Endothelial cell of umbilical vein (primary cell): Measurements from ENCODE around the gene HBZ. TPM values are rescaled to one million over a fixed set of nuclear protein-coding genes. Genes with fewer than 3 reads are reported as not detected.

Source experiments
- BruUV-seq: library from RNA; stranded (reverse); fragments of 400-500 nt; replicated peaks from 2 replicates; lab custom pipeline; 2021; lab: Mats Ljungman, UMichigan
- CTCF ChIA-PET: fragments of 300-600, 350-600 bp; sonication (Branson Sonifier 250); formaldehyde crosslinking; loops from one replicate; lab custom pipeline; 2021; ENCODE audit warnings: antibody characterized with exemption, inconsistent platforms; lab: Charles Lee
- POLR2A ChIA-PET: fragments of 300-600, 350-600 bp; sonication (Branson Sonifier 250); formaldehyde crosslinking; loops from one replicate; lab custom pipeline; 2021; ENCODE audit warnings: antibody characterized with exemption, inconsistent platforms; lab: Charles Lee
- DNase-seq: peaks from one replicate; pipeline ENCODE4 v3.0.0-alpha.2; 2011; ENCODE audit warnings: low read depth, low spot score
- FAIRE-seq: peaks from 2 replicates; lab custom pipeline; 2011; peaks lifted over from hg19 to GRCh38; lab: Jason Lieb, UNC
- H2AFZ ChIP-seq: 2 replicates; pipeline ENCODE4 v1.6.0; 2012; ENCODE audit warnings: low read depth, low read length, control low read depth, inconsistent platforms
- H3K27ac ChIP-seq: 2 replicates; pipeline ENCODE4 v1.5.1; 2011; ENCODE audit warnings: low read depth, mild to moderate bottlenecking, control low read depth, low read length, moderate library complexity; ENCODE audit not compliant: insufficient read depth
- H3K27me3 ChIP-seq, 2 experiments: 2 replicates each; pipeline versions ENCODE4 v1.6.0 to v1.6.1; 2011; ENCODE audit warnings: low read length in 2 of 2, mixed read lengths in 1 of 2; ENCODE audit not compliant: control insufficient read depth in 2 of 2, insufficient read depth in 2 of 2
- H3K36me3 ChIP-seq, 2 experiments: 2 replicates in 1 of 2; 3 replicates in 1 of 2; pipeline ENCODE4 v1.5.1; 2011; ENCODE audit warnings: low read length in 2 of 2, mild to moderate bottlenecking in 1 of 2, moderate library complexity in 1 of 2; ENCODE audit not compliant: control insufficient read depth in 2 of 2, insufficient read depth in 2 of 2; ENCODE audit errors: extremely low read depth in 1 of 2
- H3K4me1 ChIP-seq: 3 replicates; pipeline ENCODE4 v1.5.1; 2011; ENCODE audit warnings: mild to moderate bottlenecking, low read length; ENCODE audit not compliant: control insufficient read depth, insufficient read depth; ENCODE audit errors: extremely low read depth
- H3K4me2 ChIP-seq: 2 replicates; pipeline ENCODE4 v1.6.1; 2011; ENCODE audit warnings: low read length, control low read depth, mixed read lengths; ENCODE audit not compliant: insufficient read depth
- H3K4me3 ChIP-seq, 3 experiments: fragments of 200-600 bp in 1 of 3; sonication (generic), shearing (Covaris generic) in 1 of 3; replicated peaks in 1 of 3; 2 replicates each; pipeline ENCODE4 v1.5.1; 2011 to 2016; ENCODE audit warnings: control low read depth in 3 of 3, low read length in 3 of 3, mild to moderate bottlenecking in 2 of 3, inconsistent platforms in 1 of 3, low read depth in 1 of 3, moderate library complexity in 1 of 3; ENCODE audit not compliant: insufficient read depth in 1 of 3
- H3K79me2 ChIP-seq: 2 replicates; pipeline ENCODE4 v1.6.0; 2012; ENCODE audit warnings: low read length, inconsistent platforms; ENCODE audit not compliant: control insufficient read depth, insufficient read depth
- H3K9ac ChIP-seq: replicated peaks from 2 replicates; pipeline ENCODE3; 2011; ENCODE audit warnings: low read length, control low read depth; ENCODE audit not compliant: insufficient read depth; ENCODE audit errors: extremely low read depth
- H3K9me1 ChIP-seq: replicated peaks from 3 replicates; pipeline ENCODE4 v1.6.0; 2011; ENCODE audit warnings: mild to moderate bottlenecking, low read length; ENCODE audit not compliant: control insufficient read depth, insufficient read depth; ENCODE audit errors: extremely low read depth
- H3K9me3 ChIP-seq: replicated peaks from 2 replicates; pipeline ENCODE4 v1.5.1; 2012; ENCODE audit warnings: low read length, inconsistent platforms; ENCODE audit not compliant: control insufficient read depth, insufficient read depth
- H4K20me1 ChIP-seq: replicated peaks from 2 replicates; pipeline ENCODE3; 2011; ENCODE audit warnings: mild to moderate bottlenecking, low read length; ENCODE audit not compliant: control insufficient read depth, insufficient read depth; ENCODE audit errors: extremely low read depth
- EZH2 ChIP-seq: IDR thresholded peaks from 2 replicates; pipeline ENCODE4 v1.6.1; 2012; ENCODE audit warnings: borderline replicate concordance, low read depth, mild to moderate bottlenecking, moderate library complexity, low read length, inconsistent platforms; ENCODE audit not compliant: severe bottlenecking
- FOS ChIP-seq: IDR thresholded peaks from 2 replicates; pipeline ENCODE4 v1.6.1; 2011; ENCODE audit warnings: mild to moderate bottlenecking, low read length, moderate library complexity, borderline replicate concordance; ENCODE audit not compliant: insufficient read depth
- GATA2 ChIP-seq: IDR thresholded peaks from 2 replicates; pipeline ENCODE4 v1.7.0; 2011; ENCODE audit warnings: low read depth, mild to moderate bottlenecking, moderate library complexity, mixed read lengths, low read length; ENCODE audit not compliant: insufficient read length, insufficient read depth
- JUN ChIP-seq: IDR thresholded peaks from 2 replicates; pipeline ENCODE4 v1.6.1; 2011; ENCODE audit warnings: borderline replicate concordance, low read depth; ENCODE audit not compliant: insufficient read length, insufficient read depth
- MYC ChIP-seq: IDR thresholded peaks from one replicate; pipeline ENCODE4 v1.6.1; 2011; ENCODE audit warnings: mild to moderate bottlenecking, low read depth, low read length
- POLR2A ChIP-seq: IDR thresholded peaks from 2 replicates; pipeline ENCODE4 v1.6.1; 2012; ENCODE audit warnings: low read depth, mild to moderate bottlenecking, control low read depth, low read length
- POLR2AphosphoS5 ChIP-seq: IDR thresholded peaks from 2 replicates; pipeline ENCODE4 v1.6.1; 2012; ENCODE audit warnings: low read depth, mild to moderate bottlenecking, control low read depth, low read length, moderate library complexity; ENCODE audit not compliant: insufficient read depth
- dilution Hi-C: fragments of 300-500 bp; cut with MboI; formaldehyde crosslinking; loops from one replicate; pipeline ENCODE4 v1.15.0; 2019; ENCODE audit warnings: low sequenced_read_pairs; ENCODE audit not compliant: extremely low pct_ligation_motif_present
- intact Hi-C: fragments of 100-400 bp; cut with micrococcal nuclease; formaldehyde crosslinking; loops from one replicate; pipeline ENCODE4 v1.10.0; 2022
- polyA plus RNA-seq, 4 experiments: library from polyadenylated mRNA; depleted of rRNA in 3 of 4; stranded (reverse) in 3 of 4; unstranded in 1 of 4; fragments of >200 nt; gene quantifications; 2 replicates each; pipeline versions ENCODE4 v1.2.1 to v1.2.3, GENCODE V29; 2011 to 2012; ENCODE audit warnings: missing spikeins in 1 of 4
- total RNA-seq: library from RNA; stranded (reverse); gene quantifications from 2 replicates; pipeline ENCODE4 v1.2.3, GENCODE V29; 2021
- TF ChIP-seq, protein P1 (sequence below): IDR thresholded peaks from 2 replicates; pipeline ENCODE4 v1.6.1; 2011; ENCODE audit not compliant: insufficient read depth, insufficient read length
- TF ChIP-seq, protein P2 (sequence below), 2 donors: IDR thresholded peaks; 1 replicate in 1 of 2; 2 replicates in 1 of 2; pipeline ENCODE4 v1.5.1; 2011; ENCODE audit warnings: low read length in 2 of 2, mild to moderate bottlenecking in 2 of 2, moderate library complexity in 2 of 2, control low read depth in 1 of 2, inconsistent platforms in 1 of 2, low read depth in 1 of 2; ENCODE audit not compliant: insufficient read depth in 1 of 2; ENCODE audit errors: extremely low read depth in 1 of 2

Gene HBZ
- total and polyA plus RNA-seq, 2 donors (not counting 3 experiments of a cell fraction or from before 2014, with no cell fraction given) = not detected

DNA sequence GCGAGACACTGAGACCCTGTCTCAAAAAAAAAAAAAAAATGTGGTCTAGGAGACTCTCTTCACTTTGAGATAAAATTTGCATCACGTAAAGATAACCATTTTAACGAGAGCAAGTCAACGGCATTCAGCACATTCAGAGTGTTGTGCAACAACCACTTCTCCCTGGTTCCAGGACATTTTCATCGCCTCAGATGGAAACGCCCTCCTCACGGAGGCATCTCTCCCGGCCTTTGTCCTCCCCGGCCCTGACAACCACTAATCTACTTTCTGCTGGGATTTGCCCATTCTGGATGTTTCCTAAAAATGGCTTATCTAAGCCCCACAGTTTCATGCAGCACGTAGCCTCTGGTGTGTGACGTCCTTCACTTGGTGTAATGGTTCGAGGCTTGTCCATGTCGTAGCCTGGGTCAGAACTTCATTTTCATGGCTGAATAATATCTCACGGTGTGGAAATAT lies 7.6 kb upstream of the HBZ start:
- no peaks in the 10 kb centered on the region for H4K20me1 ChIP-seq
- H3K27ac ChIP-seq = no peak overlapping the region
- no peak overlapping the region for H3K4me2 ChIP-seq
- BruUV-seq = no TSS peak
- ChIA-PET CTCF (no interaction called here), POLR2A (no interaction called here)
- intact Hi-C loops (no loop called here), dilution Hi-C loops (no loop called here)
- H2AFZ ChIP-seq = no peak overlapping the region
- H3K36me3 ChIP-seq = no peaks in the 10 kb centered on the region
- H3K4me3 ChIP-seq = no peak overlapping the region
- FAIRE-seq = no peak
- no peaks in the 10 kb centered on the region for H3K9me3 ChIP-seq
- no peak overlapping the region for H3K9ac ChIP-seq
- no peak for DNase-seq
- no peaks in the 10 kb centered on the region for H3K79me2 ChIP-seq
- TF ChIP-seq EZH2 (no peak), MYC (no peak), GATA2 (no peak), FOS (no peak), POLR2A (no peak), JUN (no peak), POLR2AphosphoS5 (no peak)
- TF ChIP-seq, protein P1, sequence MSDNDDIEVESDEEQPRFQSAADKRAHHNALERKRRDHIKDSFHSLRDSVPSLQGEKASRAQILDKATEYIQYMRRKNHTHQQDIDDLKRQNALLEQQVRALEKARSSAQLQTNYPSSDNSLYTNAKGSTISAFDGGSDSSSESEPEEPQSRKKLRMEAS = no peak
- TF ChIP-seq, protein P2, sequence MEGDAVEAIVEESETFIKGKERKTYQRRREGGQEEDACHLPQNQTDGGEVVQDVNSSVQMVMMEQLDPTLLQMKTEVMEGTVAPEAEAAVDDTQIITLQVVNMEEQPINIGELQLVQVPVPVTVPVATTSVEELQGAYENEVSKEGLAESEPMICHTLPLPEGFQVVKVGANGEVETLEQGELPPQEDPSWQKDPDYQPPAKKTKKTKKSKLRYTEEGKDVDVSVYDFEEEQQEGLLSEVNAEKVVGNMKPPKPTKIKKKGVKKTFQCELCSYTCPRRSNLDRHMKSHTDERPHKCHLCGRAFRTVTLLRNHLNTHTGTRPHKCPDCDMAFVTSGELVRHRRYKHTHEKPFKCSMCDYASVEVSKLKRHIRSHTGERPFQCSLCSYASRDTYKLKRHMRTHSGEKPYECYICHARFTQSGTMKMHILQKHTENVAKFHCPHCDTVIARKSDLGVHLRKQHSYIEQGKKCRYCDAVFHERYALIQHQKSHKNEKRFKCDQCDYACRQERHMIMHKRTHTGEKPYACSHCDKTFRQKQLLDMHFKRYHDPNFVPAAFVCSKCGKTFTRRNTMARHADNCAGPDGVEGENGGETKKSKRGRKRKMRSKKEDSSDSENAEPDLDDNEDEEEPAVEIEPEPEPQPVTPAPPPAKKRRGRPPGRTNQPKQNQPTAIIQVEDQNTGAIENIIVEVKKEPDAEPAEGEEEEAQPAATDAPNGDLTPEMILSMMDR (IDR thresholded peaks at IDR 0.05; ENCODE audit: extremely low read depth in 1 of 2, insufficient read depth in 1 of 2, low read depth in 1 of 2, low read length in 2 of 2) = no peak
- no peaks in the 10 kb centered on the region for H3K4me1 ChIP-seq
- no peaks in the 10 kb centered on the region for H3K9me1 ChIP-seq
- peaks cover 0 to 2% of the 10 kb centered on the region in 2 experiments for H3K27me3 ChIP-seq
